HCT116 (cell line): ENCODE data around the gene CKAP2L. TPM values are rescaled to one million over a fixed set of nuclear protein-coding genes. Genes with fewer than 3 reads are reported as not detected.
A peak's percentile ranks its signal among the peaks of the same experiment; 100 is the strongest.

Source experiments
- ATAC-seq: fragments of 200-7000 bp; cut with Tn5 transposase; 2 replicates; pipeline ENCODE4 v1.9.1; 2020; ENCODE audit warnings: mild to moderate bottlenecking, moderate library complexity
- BruUV-seq: library from RNA; stranded (reverse); fragments of 400-500 nt; replicated peaks from 2 replicates; lab custom pipeline; 2021; lab: Mats Ljungman, UMichigan
- CTCF ChIA-PET: fragments of 300-600 bp; sonication (Branson Sonifier 250); formaldehyde crosslinking; loops from one replicate; lab custom pipeline; 2021; ENCODE audit warnings: antibody characterized with exemption; lab: Charles Lee
- POLR2A ChIA-PET: fragments of 300-600, 350-600 bp; sonication (Branson Sonifier 250); formaldehyde crosslinking; loops from one replicate; lab custom pipeline; 2021; ENCODE audit warnings: antibody characterized with exemption; lab: Charles Lee
- RAD21 ChIA-PET, 2 experiments: fragments of 300-600 bp; sonication (Branson Sonifier 250); formaldehyde crosslinking; loops; one replicate each; lab custom pipeline; 2023; ENCODE audit warnings: low total read pairs in 2 of 2; ENCODE audit not compliant: uncharacterized antibody in 2 of 2, unreplicated experiment in 2 of 2, low non-redundant PET in 1 of 2; lab: Charles Lee
- DNase-seq: peaks from one replicate; pipeline ENCODE4 v3.0.0-alpha.2; 2010; ENCODE audit warnings: low read depth, low spot score
- H2AFZ ChIP-seq: fragments of 200-600 bp; shearing (Covaris generic), sonication (generic); 2 replicates; pipeline ENCODE4 v1.6.1; 2017; ENCODE audit warnings: low read depth, mixed run types, mixed read lengths, antibody characterized with exemption, low read length; ENCODE audit not compliant: poor library complexity, severe bottlenecking
- H3K27ac ChIP-seq: 2 replicates; pipeline ENCODE4 v1.5.1; 2012; ENCODE audit warnings: low read depth, low read length
- H3K27me3 ChIP-seq: fragments of 200-600 bp; sonication (generic); 2 replicates; pipeline ENCODE4 v1.6.1; 2016; ENCODE audit warnings: mixed run types, low read length, mixed read lengths; ENCODE audit not compliant: insufficient read depth
- H3K36me3 ChIP-seq, 2 experiments: fragments of 200-500 bp in 1 of 2; fragments of 200-600 bp in 1 of 2; sonication (Bioruptor generic) in 1 of 2; sonication (generic) in 1 of 2; 2 replicates each; pipeline versions ENCODE4 v1.5.1 to v1.6.1; 2014 to 2016; ENCODE audit warnings: low read length in 2 of 2, inconsistent platforms in 1 of 2, mixed read lengths in 1 of 2, mixed run types in 1 of 2; ENCODE audit not compliant: insufficient read depth in 2 of 2, control insufficient read depth in 1 of 2
- H3K4me1 ChIP-seq, 2 experiments: fragments of 200-600 bp in 1 of 2; sonication (generic) in 1 of 2; 2 replicates each; pipeline versions ENCODE4 v1.5.1 to v1.6.1; 2012 to 2017; ENCODE audit warnings: low read length in 2 of 2, inconsistent platforms in 1 of 2, mild to moderate bottlenecking in 1 of 2, mixed read lengths in 1 of 2, mixed run types in 1 of 2, moderate library complexity in 1 of 2; ENCODE audit not compliant: insufficient read depth in 2 of 2, control insufficient read depth in 1 of 2
- H3K4me2 ChIP-seq: fragments of 200-600 bp; sonication (generic); 2 replicates; pipeline ENCODE4 v1.6.1; 2017; ENCODE audit warnings: mixed run types, low read length, mixed read lengths
- H3K4me3 ChIP-seq, 2 experiments: fragments of 200-600 bp in 1 of 2; sonication (generic) in 1 of 2; replicated peaks in 1 of 2; 2 replicates each; pipeline ENCODE4 v1.5.1; 2011 to 2016; ENCODE audit warnings: low read length in 2 of 2, control low read depth in 1 of 2, low read depth in 1 of 2, mild to moderate bottlenecking in 1 of 2, mixed read lengths in 1 of 2, mixed run types in 1 of 2
- H3K79me2 ChIP-seq: fragments of 200-600 bp; sonication (generic); 2 replicates; pipeline ENCODE4 v1.6.1; 2017; ENCODE audit warnings: mild to moderate bottlenecking, mixed run types, low read length, moderate library complexity, mixed read lengths; ENCODE audit not compliant: insufficient read depth
- H3K9ac ChIP-seq: fragments of 200-600 bp; sonication (generic); 2 replicates; pipeline ENCODE4 v1.6.1; 2016; ENCODE audit warnings: low read length, mixed read lengths
- H3K9me2 ChIP-seq: fragments of 200-600 bp; sonication (generic), shearing (Covaris generic); 2 replicates; pipeline ENCODE4 v1.6.1; 2017; ENCODE audit warnings: mixed run types, mild to moderate bottlenecking, moderate library complexity; ENCODE audit not compliant: insufficient read depth
- H3K9me3 ChIP-seq, 2 experiments: fragments of 200-500 bp in 1 of 2; fragments of 200-600 bp in 1 of 2; sonication (Bioruptor generic) in 1 of 2; sonication (generic) in 1 of 2; 2 replicates each; pipeline ENCODE4 v1.6.1; 2014 to 2017; ENCODE audit warnings: low read length in 2 of 2, mixed read lengths in 2 of 2, inconsistent platforms in 1 of 2, low read depth in 1 of 2, mild to moderate bottlenecking in 1 of 2, mixed run types in 1 of 2, moderate library complexity in 1 of 2; ENCODE audit not compliant: control insufficient read depth in 1 of 2, insufficient read depth in 1 of 2
- H4K20me1 ChIP-seq: fragments of 200-600 bp; sonication (generic), shearing (Covaris generic); 2 replicates; pipeline ENCODE4 v1.6.1; 2017; ENCODE audit warnings: mixed run types, mild to moderate bottlenecking, moderate library complexity; ENCODE audit not compliant: insufficient read depth
- CBX3 ChIP-seq: IDR thresholded peaks from 2 replicates; pipeline ENCODE4 v1.6.1; 2012; ENCODE audit warnings: low read depth
- EZH2 ChIP-seq: fragments of 200-600 bp; sonication (generic); IDR thresholded peaks from 2 replicates; pipeline ENCODE4 v1.6.1; 2017; ENCODE audit warnings: antibody characterized with exemption, mixed run types
- JUND ChIP-seq: IDR thresholded peaks from 2 replicates; pipeline ENCODE4 v1.6.1; 2012
- POLR2A ChIP-seq: IDR thresholded peaks from 2 replicates; pipeline ENCODE4 v1.7.0; 2011; ENCODE audit warnings: borderline replicate concordance; ENCODE audit not compliant: insufficient read depth, insufficient read length; ENCODE audit errors: extremely low read depth
- RAD21 ChIP-seq: IDR thresholded peaks from 2 replicates; pipeline ENCODE4 v1.6.1; 2012; ENCODE audit warnings: low read depth, mild to moderate bottlenecking
- SIN3A ChIP-seq: IDR thresholded peaks from 2 replicates; pipeline ENCODE4 v1.6.1; 2012; ENCODE audit warnings: low read depth
- SP1 ChIP-seq: IDR thresholded peaks from 2 replicates; pipeline ENCODE4 v1.6.1; 2012; ENCODE audit warnings: low read depth
- ZFX ChIP-seq: fragments of 450-650 bp; IDR thresholded peaks from 2 replicates; pipeline ENCODE4 v1.6.1; 2017
- intact Hi-C: fragments of 100-400 bp; cut with micrococcal nuclease; formaldehyde crosslinking; loops from 2 replicates; pipeline ENCODE4 v1.10.0; 2022
- total RNA-seq: library from RNA; stranded (reverse); gene quantifications from one replicate; pipeline ENCODE4 v1.2.1, GENCODE V29; 2021; ENCODE audit not compliant: unreplicated experiment
- TF ChIP-seq, protein P1 (sequence below): IDR thresholded peaks from 2 replicates; pipeline ENCODE4 v1.6.1; 2012
- TF ChIP-seq, protein P2 (sequence below): IDR thresholded peaks from 2 replicates; pipeline ENCODE4 v1.6.1; 2012; ENCODE audit warnings: low read depth
- TF ChIP-seq, protein P3 (sequence below), 3 experiments: fragments of 200-600 bp in 1 of 3; sonication (generic) in 1 of 3; IDR thresholded peaks in 2 of 3; conservative IDR thresholded peaks in 1 of 3; 2 replicates each; pipeline ENCODE4 v1.5.1; 2012 to 2017; ENCODE audit warnings: low read depth in 2 of 3, low read length in 2 of 3, antibody characterized with exemption in 1 of 3, borderline replicate concordance in 1 of 3, control low read depth in 1 of 3, mild to moderate bottlenecking in 1 of 3, mixed read lengths in 1 of 3, mixed run types in 1 of 3, moderate library complexity in 1 of 3; ENCODE audit not compliant: insufficient read depth in 1 of 3
- TF ChIP-seq, protein P4 (sequence below): IDR thresholded peaks from 2 replicates; pipeline ENCODE4 v1.6.1; 2011; ENCODE audit warnings: mild to moderate bottlenecking, low read length, moderate library complexity; ENCODE audit not compliant: insufficient replicate concordance; ENCODE audit errors: extremely low read depth

Gene CKAP2L
- total RNA-seq, 1 experiment from 2014 or later = 27.5 TPM

DNA sequence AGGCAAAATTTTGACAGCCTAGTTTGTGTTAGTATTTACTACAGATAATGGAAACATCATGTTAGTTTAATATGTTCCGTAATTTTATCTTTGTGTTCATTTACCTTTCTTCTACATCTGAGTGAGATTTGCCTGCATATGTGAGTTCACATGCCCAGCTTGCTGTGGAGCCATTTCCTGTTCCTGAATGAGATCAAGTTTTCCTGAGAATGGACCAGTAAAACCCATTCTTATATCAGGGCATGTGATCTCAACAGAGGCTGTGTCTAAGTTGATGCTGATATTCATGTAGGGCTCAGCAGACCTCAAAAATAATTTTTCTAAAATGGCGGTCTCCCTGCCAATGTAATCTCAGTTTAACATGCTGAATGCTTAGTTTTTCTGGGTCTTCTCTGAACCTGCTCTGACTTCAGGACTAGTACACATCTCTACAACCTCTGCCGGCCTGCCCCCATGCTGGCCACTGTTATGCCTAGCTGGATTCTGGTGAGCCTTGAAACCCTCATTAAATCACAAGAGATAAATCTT lies 18.8 kb upstream of the CKAP2L start:
- RAD21 ChIA-PET = no interaction called here
- no peaks in the 10 kb centered on the region for H3K79me2 ChIP-seq
- CTCF ChIA-PET = interaction anchor here (1.3 kb wide), 1 partner anchor 102 kb away, joined by 4 read pairs; no protein-coding TSS in a partner anchor
- H4K20me1 ChIP-seq = no peaks in the 10 kb centered on the region
- ATAC-seq (no peak), DNase-seq (no peak)
- H3K9ac ChIP-seq = no peak overlapping the region
- peaks cover 0 to 10% of the 10 kb centered on the region in 2 experiments; a peak in 2 of 4 replicates for H3K4me1 ChIP-seq
- H3K36me3 ChIP-seq = no peaks in the 10 kb centered on the region
- H3K27me3 ChIP-seq = no peaks in the 10 kb centered on the region
- no peaks in the 10 kb centered on the region for H3K9me3 ChIP-seq
- peak overlapping the region; percentile 66 for H2AFZ ChIP-seq
- H3K4me3 ChIP-seq = no peak overlapping the region
- H3K27ac ChIP-seq = no peak overlapping the region
- TF ChIP-seq SIN3A = no peak
- no peak for TF ChIP-seq CBX3
- TF ChIP-seq ZFX = no peak
- TF ChIP-seq RAD21 = no peak
- TF ChIP-seq EZH2 = no peak
- no peak for TF ChIP-seq SP1
- TF ChIP-seq JUND = no peak
- intact Hi-C loops = no loop called here
- 0 out of 2 replicates have a peak overlapping the region, but pooled peaks have one; percentile 63 for H3K4me2 ChIP-seq
- no TSS peak for BruUV-seq
- no peaks in the 10 kb centered on the region for H3K9me2 ChIP-seq
- POLR2A ChIA-PET = no interaction called here

DNA sequence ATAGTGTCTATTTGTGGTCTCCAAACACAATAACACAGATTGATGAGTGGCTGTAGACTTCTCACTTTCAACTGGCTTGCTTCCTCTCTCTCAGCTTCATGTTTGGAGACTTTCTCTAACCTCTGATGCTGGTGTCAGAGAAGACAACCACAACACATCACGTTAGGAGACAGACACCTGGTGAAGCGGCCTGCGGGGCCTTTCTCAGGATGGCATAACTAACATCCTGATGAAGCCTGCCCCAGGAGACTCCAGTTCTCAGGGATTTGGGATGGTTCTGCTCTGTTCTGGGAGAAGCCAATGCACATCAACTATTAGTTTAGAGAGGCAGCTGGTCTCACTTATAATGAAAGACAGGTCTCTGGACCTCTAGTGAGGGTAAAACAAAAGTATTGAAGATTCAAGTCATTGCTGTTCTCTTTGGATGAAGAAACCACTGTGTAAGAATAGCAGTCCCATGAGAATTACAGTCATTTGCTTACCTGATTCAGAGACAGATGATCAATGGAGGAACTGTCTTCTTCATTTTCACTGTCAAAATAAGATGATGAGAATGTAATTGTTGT lies 17.9 kb upstream of the CKAP2L start:
- POLR2A ChIA-PET = no interaction called here
- CTCF ChIA-PET = interaction anchor here (1.3 kb wide), 1 partner anchor 103 kb away, joined by 4 read pairs; no protein-coding TSS in a partner anchor
- TF ChIP-seq POLR2A (no peak), EZH2 (no peak), SP1 (no peak)
- TF ChIP-seq, protein P1, sequence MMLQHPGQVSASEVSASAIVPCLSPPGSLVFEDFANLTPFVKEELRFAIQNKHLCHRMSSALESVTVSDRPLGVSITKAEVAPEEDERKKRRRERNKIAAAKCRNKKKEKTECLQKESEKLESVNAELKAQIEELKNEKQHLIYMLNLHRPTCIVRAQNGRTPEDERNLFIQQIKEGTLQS = no peak
- TF ChIP-seq, protein P2, sequence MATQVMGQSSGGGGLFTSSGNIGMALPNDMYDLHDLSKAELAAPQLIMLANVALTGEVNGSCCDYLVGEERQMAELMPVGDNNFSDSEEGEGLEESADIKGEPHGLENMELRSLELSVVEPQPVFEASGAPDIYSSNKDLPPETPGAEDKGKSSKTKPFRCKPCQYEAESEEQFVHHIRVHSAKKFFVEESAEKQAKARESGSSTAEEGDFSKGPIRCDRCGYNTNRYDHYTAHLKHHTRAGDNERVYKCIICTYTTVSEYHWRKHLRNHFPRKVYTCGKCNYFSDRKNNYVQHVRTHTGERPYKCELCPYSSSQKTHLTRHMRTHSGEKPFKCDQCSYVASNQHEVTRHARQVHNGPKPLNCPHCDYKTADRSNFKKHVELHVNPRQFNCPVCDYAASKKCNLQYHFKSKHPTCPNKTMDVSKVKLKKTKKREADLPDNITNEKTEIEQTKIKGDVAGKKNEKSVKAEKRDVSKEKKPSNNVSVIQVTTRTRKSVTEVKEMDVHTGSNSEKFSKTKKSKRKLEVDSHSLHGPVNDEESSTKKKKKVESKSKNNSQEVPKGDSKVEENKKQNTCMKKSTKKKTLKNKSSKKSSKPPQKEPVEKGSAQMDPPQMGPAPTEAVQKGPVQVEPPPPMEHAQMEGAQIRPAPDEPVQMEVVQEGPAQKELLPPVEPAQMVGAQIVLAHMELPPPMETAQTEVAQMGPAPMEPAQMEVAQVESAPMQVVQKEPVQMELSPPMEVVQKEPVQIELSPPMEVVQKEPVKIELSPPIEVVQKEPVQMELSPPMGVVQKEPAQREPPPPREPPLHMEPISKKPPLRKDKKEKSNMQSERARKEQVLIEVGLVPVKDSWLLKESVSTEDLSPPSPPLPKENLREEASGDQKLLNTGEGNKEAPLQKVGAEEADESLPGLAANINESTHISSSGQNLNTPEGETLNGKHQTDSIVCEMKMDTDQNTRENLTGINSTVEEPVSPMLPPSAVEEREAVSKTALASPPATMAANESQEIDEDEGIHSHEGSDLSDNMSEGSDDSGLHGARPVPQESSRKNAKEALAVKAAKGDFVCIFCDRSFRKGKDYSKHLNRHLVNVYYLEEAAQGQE = no peak
- TF ChIP-seq, protein P3, sequence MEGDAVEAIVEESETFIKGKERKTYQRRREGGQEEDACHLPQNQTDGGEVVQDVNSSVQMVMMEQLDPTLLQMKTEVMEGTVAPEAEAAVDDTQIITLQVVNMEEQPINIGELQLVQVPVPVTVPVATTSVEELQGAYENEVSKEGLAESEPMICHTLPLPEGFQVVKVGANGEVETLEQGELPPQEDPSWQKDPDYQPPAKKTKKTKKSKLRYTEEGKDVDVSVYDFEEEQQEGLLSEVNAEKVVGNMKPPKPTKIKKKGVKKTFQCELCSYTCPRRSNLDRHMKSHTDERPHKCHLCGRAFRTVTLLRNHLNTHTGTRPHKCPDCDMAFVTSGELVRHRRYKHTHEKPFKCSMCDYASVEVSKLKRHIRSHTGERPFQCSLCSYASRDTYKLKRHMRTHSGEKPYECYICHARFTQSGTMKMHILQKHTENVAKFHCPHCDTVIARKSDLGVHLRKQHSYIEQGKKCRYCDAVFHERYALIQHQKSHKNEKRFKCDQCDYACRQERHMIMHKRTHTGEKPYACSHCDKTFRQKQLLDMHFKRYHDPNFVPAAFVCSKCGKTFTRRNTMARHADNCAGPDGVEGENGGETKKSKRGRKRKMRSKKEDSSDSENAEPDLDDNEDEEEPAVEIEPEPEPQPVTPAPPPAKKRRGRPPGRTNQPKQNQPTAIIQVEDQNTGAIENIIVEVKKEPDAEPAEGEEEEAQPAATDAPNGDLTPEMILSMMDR (IDR thresholded peaks at IDR 0.05 in 2 of 3, conservative IDR thresholded peaks at IDR 0.05 in 1 of 3; ENCODE audit: borderline replicate concordance in 1 of 3, insufficient read depth in 1 of 3, low read depth in 2 of 3, low read length in 2 of 3) = no peak
- TF ChIP-seq, protein P4, sequence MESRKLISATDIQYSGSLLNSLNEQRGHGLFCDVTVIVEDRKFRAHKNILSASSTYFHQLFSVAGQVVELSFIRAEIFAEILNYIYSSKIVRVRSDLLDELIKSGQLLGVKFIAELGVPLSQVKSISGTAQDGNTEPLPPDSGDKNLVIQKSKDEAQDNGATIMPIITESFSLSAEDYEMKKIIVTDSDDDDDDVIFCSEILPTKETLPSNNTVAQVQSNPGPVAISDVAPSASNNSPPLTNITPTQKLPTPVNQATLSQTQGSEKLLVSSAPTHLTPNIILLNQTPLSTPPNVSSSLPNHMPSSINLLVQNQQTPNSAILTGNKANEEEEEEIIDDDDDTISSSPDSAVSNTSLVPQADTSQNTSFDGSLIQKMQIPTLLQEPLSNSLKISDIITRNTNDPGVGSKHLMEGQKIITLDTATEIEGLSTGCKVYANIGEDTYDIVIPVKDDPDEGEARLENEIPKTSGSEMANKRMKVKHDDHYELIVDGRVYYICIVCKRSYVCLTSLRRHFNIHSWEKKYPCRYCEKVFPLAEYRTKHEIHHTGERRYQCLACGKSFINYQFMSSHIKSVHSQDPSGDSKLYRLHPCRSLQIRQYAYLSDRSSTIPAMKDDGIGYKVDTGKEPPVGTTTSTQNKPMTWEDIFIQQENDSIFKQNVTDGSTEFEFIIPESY = no peak

More for the DNA sequence above, 17.9 kb upstream of the CKAP2L start:
- no peak overlapping the region for H3K9ac ChIP-seq
- intact Hi-C loops = no loop called here
- H4K20me1 ChIP-seq = no peaks in the 10 kb centered on the region
- no TSS peak for BruUV-seq
- H3K4me1 ChIP-seq = peaks cover 0 to 10% of the 10 kb centered on the region in 2 experiments; a peak in 2 of 4 replicates
- no peaks in the 10 kb centered on the region for H3K79me2 ChIP-seq
- H3K27me3 ChIP-seq = no peaks in the 10 kb centered on the region
- RAD21 ChIA-PET = no interaction called here
- H3K4me3 ChIP-seq = no peak overlapping the region
- ATAC-seq (no peak), DNase-seq (no peak)
- H3K9me2 ChIP-seq = no peaks in the 10 kb centered on the region
- no peak overlapping the region for H2AFZ ChIP-seq
- H3K36me3 ChIP-seq = no peaks in the 10 kb centered on the region
- no peaks in the 10 kb centered on the region for H3K9me3 ChIP-seq
- no peak overlapping the region for H3K27ac ChIP-seq
- no peak overlapping the region for H3K4me2 ChIP-seq
